Measurements from ENCODE around the gene EMID1. TPM values are rescaled to one million over a fixed set of nuclear protein-coding genes. Genes with fewer than 3 reads are reported as not detected.

Gene EMID1
- total RNA-seq, 2 experiments from 2014 or later, result 0.14 TPM; not detected in 1

DNA sequence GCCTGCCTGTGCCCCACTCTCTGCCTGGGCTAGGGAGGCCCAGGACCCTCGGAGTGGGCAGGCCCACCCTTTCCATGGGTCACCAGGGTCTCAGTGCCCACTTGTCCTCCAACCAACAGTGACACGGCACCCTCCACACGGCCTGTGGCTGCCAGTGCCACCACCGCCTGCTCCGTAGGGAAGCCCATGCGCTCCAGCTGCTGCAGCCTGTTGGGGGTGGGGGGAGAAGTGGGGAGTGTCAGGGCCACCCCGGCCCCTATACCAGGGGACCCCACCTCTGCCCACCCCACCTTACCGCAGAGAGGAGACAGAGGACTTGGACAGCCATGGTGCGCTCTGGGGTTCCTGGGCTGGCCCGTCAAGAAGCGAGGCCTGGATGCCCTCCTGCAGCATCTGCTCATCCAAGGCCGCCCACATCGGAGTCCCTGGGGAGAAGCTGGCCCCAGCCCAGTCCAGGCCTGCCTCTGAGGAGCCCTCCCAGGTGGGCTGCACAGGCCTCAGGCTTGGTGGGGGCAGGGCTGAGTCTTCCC, 54.4 kb downstream of the EMID1 start:
- TF ChIP-seq, protein P1, sequence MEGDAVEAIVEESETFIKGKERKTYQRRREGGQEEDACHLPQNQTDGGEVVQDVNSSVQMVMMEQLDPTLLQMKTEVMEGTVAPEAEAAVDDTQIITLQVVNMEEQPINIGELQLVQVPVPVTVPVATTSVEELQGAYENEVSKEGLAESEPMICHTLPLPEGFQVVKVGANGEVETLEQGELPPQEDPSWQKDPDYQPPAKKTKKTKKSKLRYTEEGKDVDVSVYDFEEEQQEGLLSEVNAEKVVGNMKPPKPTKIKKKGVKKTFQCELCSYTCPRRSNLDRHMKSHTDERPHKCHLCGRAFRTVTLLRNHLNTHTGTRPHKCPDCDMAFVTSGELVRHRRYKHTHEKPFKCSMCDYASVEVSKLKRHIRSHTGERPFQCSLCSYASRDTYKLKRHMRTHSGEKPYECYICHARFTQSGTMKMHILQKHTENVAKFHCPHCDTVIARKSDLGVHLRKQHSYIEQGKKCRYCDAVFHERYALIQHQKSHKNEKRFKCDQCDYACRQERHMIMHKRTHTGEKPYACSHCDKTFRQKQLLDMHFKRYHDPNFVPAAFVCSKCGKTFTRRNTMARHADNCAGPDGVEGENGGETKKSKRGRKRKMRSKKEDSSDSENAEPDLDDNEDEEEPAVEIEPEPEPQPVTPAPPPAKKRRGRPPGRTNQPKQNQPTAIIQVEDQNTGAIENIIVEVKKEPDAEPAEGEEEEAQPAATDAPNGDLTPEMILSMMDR (IDR thresholded peaks at IDR 0.05), result no peak
- CTCF ChIA-PET, result interaction anchor here (1.3 kb wide), 2 partner anchors 13 to 14 kb away, joined by 3 to 5 read pairs; no protein-coding TSS in a partner anchor
- ATAC-seq, result no peak
- H3K4me3 Mint-ChIP-seq, result no peak overlapping the region
- H3K27me3 Mint-ChIP-seq, result no peaks in the 10 kb centered on the region
- intact Hi-C loops (cut with micrococcal nuclease), result no loop called here
- no peaks in the 10 kb centered on the region for H3K4me1 Mint-ChIP-seq (ENCODE audit: low read depth)
- no peak for DNase-seq
- POLR2A ChIA-PET, result interaction anchor here (0.8 to 0.9 kb wide), 2 partner anchors 22 to 1382 kb away, joined by 3 read pairs; no protein-coding TSS in a partner anchor
- H3K9me3 Mint-ChIP-seq, result no peaks in the 10 kb centered on the region
- H3K36me3 Mint-ChIP-seq (ENCODE audit: low read depth), result no peaks in the 10 kb centered on the region
- no peak overlapping the region for H3K27ac Mint-ChIP-seq

DNA sequence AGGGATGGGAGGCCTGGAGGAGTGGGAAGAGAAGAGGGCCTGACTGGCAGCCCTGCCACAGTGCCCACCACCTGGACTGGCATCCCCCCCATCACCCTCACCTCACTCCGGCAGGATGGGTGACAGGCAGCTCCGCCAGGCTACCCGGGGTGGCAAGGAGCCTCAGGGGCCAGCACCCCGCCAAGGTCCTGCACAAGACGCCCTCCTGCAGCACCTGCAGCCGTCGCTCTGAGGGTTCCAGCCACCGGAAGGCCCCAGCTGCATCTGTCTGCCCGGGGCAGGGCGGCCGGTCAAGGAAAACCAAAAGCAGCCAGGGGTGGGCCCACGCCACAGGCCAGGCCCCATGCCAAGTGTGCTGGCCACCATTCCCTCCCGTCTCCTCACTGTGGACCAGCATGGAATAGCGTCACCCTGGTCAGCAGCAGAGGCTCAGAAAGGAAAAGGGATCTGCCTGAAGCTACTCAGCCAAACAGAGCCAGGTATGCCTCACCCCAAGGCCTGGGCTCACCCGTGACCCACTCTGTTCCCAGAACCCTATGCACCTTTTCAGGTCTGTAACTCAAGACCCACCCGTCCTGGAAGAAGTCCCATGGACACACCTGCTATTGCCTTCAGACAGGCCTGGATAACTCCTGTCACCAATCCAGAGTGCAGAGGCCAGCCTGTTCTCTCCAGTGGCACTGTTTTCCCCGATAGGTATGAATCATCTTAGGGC, 55.1 kb downstream of the EMID1 start:
- no peaks in the 10 kb centered on the region for H3K36me3 Mint-ChIP-seq (ENCODE audit: low read depth)
- ChIA-PET POLR2A (interaction anchor here (0.8 to 0.9 kb wide), 3 partner anchors 9 to 1383 kb away, joined by 3 read pairs; no protein-coding TSS in a partner anchor), CTCF (interaction anchor here (1.3 kb wide), 2 partner anchors 14 to 15 kb away, joined by 3 to 5 read pairs; no protein-coding TSS in a partner anchor)
- no peak overlapping the region for H3K27ac Mint-ChIP-seq
- no peak for DNase-seq
- no peak for ATAC-seq
- intact Hi-C loops (cut with micrococcal nuclease), result no loop called here
- TF ChIP-seq, protein P1 (IDR thresholded peaks at IDR 0.05), result no peak
- no peaks in the 10 kb centered on the region for H3K9me3 Mint-ChIP-seq
- no peaks in the 10 kb centered on the region for H3K27me3 Mint-ChIP-seq
- H3K4me1 Mint-ChIP-seq (ENCODE audit: low read depth), result no peaks in the 10 kb centered on the region
- no peak overlapping the region for H3K4me3 Mint-ChIP-seq

DNA sequence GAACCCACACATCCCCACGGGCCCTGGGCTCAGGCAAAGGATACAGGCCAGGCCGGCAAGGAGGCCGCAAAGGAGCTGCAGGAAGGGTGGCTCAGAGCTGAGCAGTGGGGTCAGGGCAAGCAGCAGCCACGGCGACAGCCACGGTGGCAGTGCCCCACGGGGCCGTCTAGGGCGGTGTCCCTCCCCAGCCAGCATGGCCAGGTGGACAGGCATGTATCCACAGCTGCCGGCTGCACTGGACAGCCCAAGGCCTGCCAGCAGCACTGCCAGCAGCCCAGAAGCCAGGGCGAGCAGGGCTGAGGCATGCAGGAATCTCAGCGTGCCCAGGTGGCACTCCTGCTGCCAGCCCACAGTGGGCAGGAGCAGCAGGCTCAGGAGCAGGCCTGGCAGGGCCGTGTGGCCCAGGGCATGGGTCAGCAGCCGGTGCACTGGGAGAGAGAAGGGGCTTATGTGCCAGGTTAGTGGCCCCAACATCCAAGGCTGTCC, 58.1 kb downstream of the EMID1 start:
- H3K27ac Mint-ChIP-seq, result no peak overlapping the region
- peaks cover 14% of the 10 kb centered on the region for H3K36me3 Mint-ChIP-seq (ENCODE audit: low read depth)
- peaks cover 11% of the 10 kb centered on the region for H3K4me1 Mint-ChIP-seq (ENCODE audit: low read depth)
- DNase-seq (no peak), ATAC-seq (no peak)
- intact Hi-C loops (cut with micrococcal nuclease), result no loop called here
- no peaks in the 10 kb centered on the region for H3K9me3 Mint-ChIP-seq
- TF ChIP-seq, protein P1 (IDR thresholded peaks at IDR 0.05), result no peak
- CTCF ChIA-PET, result no interaction called here
- H3K27me3 Mint-ChIP-seq, result no peaks in the 10 kb centered on the region
- no peak overlapping the region for H3K4me3 Mint-ChIP-seq
- POLR2A ChIA-PET, result no interaction called here

DNA sequence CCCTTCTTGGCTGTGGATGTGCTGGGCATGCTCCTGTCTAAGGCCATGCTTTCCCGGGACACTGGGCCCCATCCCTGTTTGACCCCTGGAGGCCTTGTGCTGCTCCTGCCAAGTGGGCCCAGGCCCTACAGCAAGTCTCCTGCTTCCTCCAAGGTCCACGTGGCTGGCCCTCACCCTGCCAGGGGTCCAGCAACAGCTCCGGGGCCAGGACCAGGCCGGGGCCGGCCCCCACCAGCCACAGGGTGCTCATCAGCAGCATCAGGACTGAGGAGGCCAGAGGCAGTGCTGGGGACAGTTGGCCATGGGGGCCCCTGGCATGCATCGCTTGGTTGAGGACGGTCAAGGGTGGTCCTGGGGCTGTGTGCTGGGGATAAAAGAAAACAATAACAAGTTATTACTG, 59.6 kb downstream of the EMID1 start:
- intact Hi-C loops (cut with micrococcal nuclease), result no loop called here
- TF ChIP-seq, protein P1 (IDR thresholded peaks at IDR 0.05), result no peak
- H3K27me3 Mint-ChIP-seq, result no peaks in the 10 kb centered on the region
- DNase-seq (no peak), ATAC-seq (no peak)
- H3K4me3 Mint-ChIP-seq, result no peak overlapping the region
- H3K4me1 Mint-ChIP-seq (ENCODE audit: low read depth), result peaks cover 14% of the 10 kb centered on the region
- ChIA-PET POLR2A (interaction anchor here (2.5 kb wide), 1 partner anchor 8 kb away, joined by 9 read pairs; no protein-coding TSS in a partner anchor), CTCF (interaction anchor here (1.5 kb wide), 1 partner anchor 20 kb away, joined by 4 read pairs; no protein-coding TSS in a partner anchor)
- no peak overlapping the region for H3K27ac Mint-ChIP-seq
- H3K36me3 Mint-ChIP-seq (ENCODE audit: low read depth), result peaks cover 29% of the 10 kb centered on the region
- H3K9me3 Mint-ChIP-seq, result no peaks in the 10 kb centered on the region

DNA sequence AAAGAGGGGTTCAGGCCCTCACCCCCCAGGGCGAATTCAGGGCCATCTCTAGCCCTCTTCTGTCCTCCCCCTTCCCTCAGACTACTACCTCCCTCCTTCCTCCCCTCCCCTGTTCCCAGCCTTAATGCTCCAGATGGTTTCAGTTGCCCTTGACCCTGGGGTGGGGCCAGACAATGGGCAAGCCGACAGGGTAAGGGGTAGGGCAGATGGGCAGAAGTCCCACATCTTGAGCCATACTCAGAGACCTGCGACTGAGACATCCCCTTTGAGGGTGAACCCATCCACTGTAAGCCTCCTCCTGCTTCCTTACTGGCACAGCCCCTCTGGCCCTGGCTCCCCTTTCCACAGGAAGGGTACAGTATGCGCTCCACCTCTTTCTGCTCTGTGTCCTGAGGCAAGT, 60.2 kb downstream of the EMID1 start:
- TF ChIP-seq, protein P1 (IDR thresholded peaks at IDR 0.05), result no peak
- Mint-ChIP-seq H3K4me1 (ENCODE audit: low read depth) (peaks cover 20% of the 10 kb centered on the region), H3K9me3 (no peaks in the 10 kb centered on the region), H3K4me3 (peak overlapping the region; percentile 85), H3K36me3 (ENCODE audit: low read depth) (peaks cover 35% of the 10 kb centered on the region), H3K27me3 (no peaks in the 10 kb centered on the region), H3K27ac (peak overlapping the region; percentile 30)
- POLR2A ChIA-PET, result interaction anchor here (1.3 to 2.5 kb wide), 2 partner anchors 9 to 29 kb away, joined by 6 to 9 read pairs; no protein-coding TSS in a partner anchor
- intact Hi-C loops (cut with micrococcal nuclease), result no loop called here
- ATAC-seq (no peak), DNase-seq (no peak)
- CTCF ChIA-PET, result interaction anchor here (1.1 to 1.5 kb wide), 3 partner anchors 7 to 47 kb away, joined by 3 to 4 read pairs (median 3); no protein-coding TSS in a partner anchor

Measured in activated CD8-positive, alpha-beta T cell treated with anti-CD3 and anti-CD28 coated beads for 36 hours (primary cell).